ENCODE results near the gene REN. TPM values are rescaled to one million over a fixed set of nuclear protein-coding genes. Genes with fewer than 3 reads are reported as not detected.

REN gene
- polyA plus RNA-seq (ENCODE audit: insufficient read length) = not detected

DNA sequence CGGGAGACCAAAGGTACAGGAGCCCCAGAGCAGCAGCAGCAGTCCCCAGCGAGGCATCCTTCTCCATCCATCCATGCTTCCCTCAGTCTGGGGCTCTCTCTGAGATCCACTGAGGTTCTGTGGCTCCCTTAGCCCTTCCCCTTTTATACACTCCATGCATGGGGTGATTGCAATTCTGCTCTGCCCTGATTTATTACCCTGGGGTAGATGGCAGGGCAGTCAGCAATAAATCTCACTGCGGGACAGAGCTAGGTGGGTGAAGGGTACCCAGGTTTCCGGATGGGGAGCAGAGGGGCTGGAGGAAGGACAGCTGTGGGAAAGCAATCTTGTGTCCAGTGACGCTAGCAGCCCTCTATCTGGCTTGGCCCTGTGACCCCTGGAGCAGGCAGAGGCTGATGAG is at the start of gene REN:
REN (minus strand) TSS at position 119 of the 400 bp plus-strand sequence; CDS start at position 75, 44 bp downstream.
- DNase-seq = no peak

DNA sequence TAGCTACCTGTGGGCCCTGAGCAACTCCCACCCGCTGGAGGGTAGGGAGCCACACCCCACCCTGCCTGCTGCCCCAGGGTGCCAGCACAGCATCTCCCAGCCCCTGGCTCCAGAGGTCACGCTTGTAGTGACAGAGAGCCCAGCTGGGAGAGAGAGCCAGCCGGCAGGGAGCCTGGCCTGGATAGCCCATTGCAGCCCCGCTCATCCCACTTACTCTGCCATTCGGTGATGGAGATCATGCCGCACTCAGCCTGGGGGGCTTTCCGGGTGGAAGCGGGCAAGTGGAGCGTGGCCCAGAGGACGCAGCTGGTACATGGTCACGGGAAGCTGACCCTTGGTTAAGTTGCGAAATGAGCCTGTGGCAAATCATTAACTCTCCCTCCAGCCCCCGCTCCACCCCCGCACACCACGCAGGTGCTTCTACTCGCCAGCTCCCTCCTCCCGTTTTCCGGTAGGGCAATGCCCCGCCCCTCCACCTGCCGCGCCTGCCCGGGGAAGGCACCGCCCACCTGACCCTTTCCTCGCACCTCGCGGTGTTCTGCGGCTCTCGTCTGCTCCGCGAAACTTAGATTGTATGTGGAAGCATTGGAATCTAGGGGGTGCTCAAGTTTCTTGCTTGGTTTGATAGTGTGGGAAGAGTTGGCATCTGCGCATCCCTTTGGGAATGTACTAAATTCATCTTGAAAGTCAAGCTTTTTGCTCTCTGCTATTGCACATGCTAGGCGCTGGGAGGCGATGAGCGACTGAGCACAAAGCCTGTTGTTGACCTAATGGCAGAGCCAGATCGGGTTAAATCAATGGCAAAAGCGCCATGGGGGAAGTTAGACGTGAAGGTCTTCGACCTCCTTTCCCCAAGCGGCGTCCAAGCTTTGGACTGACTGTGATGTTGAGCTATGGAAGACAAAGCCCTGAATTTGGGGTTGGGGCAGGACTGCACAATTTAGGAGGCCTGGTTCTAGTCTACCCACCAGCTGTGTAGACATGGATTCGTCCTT is 47.8 kb upstream of the REN start, which contains the start of gene GOLT1A:
GOLT1A (minus strand) TSS at position 321 of the 995 bp plus-strand sequence; CDS start at position 239, 82 bp downstream.
- DNase-seq = peak; percentile 38

DNA sequence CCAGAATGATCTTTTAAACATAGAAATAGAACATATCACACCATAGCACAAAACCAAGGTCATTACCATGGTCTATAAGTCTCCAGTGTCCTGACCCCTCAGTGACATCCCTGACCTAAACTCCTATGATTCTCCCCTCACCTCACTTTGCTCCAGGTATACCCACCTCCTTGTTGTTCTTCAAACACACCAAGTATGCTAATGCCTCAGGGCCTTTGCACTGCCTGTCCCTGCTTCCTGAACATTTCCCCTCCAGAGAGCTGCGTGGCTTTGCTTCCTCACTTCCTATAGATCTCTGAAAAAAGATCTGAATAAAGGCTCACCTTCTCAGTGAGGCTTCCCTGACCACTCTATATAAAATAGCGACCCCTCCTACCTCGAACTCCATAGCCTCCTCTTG is 46.6 kb upstream of the REN start:
- DNase-seq = no peak

DNA sequence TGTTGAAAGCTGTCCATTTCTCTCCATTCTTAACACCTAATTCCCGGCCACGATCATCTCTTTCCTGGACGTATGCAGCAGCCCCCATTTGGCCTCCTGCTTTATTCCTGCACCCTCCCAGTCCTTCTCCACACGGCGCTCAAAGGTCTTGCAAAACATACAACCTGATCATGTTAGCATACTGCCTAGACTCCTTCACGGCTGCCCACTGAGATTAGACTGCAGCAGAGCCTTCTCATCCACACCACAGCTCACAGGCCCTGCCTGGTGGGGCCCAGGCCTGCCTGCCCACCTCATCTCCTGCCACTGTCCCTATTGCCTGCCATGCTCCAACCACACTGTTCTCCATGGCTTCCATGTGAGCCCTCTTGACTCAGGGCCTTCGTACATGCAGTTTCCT is 44.9 kb upstream of the REN start:
- no peak for DNase-seq

GRCh38 chr1:204207136-204207616 is 41.0 kb upstream of the REN start:
- peak; percentile 32 for DNase-seq

GRCh38 chr1:204206121-204206520 is 40.0 kb upstream of the REN start:
- DNase-seq = no peak

GRCh38 chr1:204205486-204205885 is 39.3 kb upstream of the REN start:
- no peak for DNase-seq

GRCh38 chr1:204204944-204205343 is 38.8 kb upstream of the REN start:
- no peak for DNase-seq

- no peak for DNase-seq
Observed at GRCh38 chr1:204203206-204203767, 37.1 kb upstream of the REN start.

DNA sequence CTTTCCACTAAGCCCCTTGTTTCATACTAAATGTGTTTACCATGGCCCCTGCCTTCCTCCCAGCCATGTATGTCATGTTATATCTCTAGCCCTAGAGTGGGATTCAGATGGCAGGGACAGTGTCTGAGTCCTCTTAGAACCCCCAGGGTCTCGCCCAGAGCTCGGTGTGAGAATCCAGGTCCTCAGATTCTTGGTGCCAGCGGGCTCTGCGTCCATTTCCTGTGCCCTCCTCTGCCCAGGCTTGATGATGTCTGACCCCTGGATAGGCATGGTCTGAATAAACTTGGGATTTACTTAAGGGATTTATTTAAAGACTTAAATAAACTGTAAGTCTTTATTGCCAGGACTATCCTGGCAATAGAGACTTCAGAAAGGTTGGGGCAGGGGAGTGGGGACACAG is 36.3 kb upstream of the REN start:
- no peak for DNase-seq

GRCh38 chr1:204201348-204202040 is 35.4 kb upstream of the REN start:
- no peak for DNase-seq

- no peak for DNase-seq
Observed at GRCh38 chr1:204199579-204199978, 33.4 kb upstream of the REN start.

DNA sequence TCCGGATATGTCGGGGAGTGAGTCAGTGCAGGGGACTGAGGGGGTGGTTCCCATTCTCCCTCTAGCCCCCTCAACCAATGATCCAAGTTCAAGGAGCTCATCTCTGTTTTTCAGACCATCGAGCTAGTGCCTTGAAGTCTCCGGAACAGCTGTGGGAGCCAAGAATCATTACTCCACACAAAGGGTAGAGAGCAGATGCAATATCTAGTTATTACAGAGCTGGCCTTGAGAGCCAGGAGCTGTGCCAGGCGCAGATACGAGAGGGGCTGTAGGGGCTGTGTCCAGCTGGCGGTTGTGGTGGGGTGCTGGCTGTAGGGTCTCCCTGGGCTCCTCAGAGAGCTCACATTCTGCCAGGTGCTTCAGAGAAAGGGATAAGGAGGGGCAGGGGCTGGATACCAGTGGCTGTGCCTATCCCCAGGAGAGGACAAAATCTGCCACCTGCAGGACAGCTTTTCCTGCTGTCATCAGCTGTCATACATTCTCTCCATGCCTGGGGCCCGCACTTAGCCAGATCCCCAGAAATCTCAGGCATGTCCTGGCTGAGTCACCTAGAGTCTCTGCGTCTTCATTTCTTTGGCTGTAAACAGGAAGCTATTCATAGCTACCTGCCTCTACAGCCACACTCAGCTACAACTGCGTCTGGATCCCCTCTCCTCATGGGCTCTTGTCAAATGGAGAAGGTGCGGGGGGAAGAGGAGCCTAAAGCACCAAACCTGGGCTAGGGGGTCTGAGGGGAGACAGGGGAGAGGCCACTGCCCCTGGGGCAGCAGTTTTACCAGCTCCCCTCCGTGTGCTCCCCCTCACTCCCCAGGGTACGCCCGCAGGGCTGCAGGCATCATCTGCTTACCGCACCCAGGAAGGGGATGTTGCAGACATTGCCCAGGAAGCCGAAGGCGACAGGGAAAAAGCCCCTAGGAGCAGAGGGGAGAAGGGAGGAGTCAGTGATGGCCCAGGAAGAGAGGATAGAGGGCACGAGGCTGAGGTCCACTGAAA is 32.5 kb upstream of the REN start:
- no peak for DNase-seq

GRCh38 chr1:204197068-204197467 is 30.9 kb upstream of the REN start:
- DNase-seq = no peak

DNA sequence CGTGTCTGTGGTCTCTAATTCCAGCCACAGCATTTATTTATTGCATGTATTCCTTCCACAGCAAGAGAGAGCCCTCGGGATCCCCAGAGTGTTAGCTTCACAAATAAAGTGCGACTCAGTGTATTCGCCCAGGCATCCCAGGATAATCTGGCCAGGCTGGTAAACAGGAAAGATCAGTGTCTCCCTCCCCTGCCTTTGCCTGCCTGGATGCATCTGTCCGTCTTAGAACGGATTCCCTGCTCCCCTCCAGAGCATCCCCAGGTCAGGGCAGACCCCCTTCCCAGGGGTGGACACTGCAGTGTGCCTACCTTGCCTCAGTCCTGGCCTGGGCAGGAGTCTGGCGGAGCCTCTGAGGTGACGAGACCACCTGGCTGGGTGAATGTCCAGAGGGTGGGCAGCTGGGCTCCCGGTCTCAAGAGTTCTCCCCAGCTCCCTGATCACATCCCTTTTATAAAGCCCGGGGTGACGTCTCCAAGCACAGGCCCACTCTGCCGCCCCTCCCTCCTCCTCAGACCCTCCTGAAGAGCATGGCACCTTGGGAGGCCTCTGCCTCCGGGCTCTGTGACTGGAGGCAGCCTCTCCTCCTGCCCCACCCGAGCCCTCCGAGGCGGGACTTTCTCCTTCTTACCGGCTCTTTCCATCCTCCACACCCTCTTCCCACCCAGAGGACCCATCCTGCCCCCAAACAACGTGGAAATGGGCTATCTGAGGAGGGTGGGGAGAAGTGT is 30.1 kb upstream of the REN start, which contains the start of gene KISS1:
KISS1 (minus strand) TSS at position 424 of the 728 bp plus-strand sequence. CDS start 3,615 bp downstream, outside the sequence.
- no peak for DNase-seq

DNA sequence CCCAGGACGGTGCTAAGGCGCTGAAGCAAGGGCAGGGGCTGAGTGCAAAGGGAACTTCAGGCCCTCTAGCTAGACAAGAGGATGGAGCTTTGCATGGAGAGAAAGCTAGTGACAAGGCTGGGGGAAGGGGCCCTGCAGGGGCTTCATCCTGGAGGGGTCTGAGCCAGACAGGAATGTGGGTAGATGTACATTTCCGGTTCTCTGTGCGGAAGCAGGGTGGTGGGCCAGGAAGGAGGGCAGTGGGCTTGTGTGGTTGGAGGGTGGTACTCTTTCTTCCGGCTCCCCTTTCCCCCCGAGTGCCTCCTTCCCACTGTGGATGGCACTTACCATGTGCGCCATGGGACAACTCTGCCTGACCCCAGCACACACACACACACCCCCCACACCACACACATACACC is 28.6 kb upstream of the REN start:
- no peak for DNase-seq

DNA sequence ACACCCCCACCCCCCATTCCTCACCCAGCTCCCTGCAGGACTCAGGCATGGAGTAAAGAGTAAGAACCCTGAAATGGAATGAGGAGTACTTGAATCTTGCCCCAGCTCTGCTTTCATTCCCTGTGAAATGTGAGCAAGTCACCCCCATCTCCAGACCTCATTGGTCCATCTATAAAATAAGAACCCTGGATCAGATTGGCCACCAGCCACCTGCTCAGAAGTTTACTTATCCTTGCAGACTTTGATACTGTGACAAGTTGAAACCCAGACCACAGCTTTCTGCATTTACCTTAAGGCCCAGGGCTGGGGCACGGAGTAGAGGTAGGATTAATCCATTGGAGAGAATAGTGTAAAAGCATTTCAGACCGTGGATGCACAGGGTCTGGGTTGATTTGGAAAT is 27.9 kb upstream of the REN start:
- no peak for DNase-seq

GRCh38 chr1:204192589-204193352 is 26.6 kb upstream of the REN start:
- no peak for DNase-seq

- DNase-seq = no peak
Observed at GRCh38 chr1:204192046-204192445, 25.9 kb upstream of the REN start.

DNA sequence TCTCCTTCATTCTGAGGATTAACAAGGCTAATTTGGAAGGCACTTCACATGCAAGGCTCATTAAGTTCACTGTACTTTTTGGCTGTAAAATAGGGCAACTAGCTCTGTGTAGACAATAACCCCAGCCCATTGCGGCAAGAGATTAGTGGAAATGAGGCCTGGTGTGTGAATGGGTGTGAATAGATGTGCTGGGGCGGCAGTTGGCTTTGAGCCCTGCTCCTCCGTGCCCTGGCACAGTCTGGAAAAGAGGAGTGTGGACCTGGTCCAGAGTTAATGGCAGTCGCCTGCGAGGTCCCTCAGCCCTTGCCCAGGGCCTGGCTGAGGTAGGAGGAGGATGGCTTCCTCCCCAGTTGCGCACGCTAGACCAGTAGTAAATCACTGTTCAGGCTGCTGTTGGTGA is 25.3 kb upstream of the REN start:
- no peak for DNase-seq

Data from hindlimb muscle (tissue), 1 donor.